Measurements from ENCODE around the gene P3H4.
"Not testable (repeated sequence)": the region's sequence is repeated elsewhere in the genome, so short reads cannot be mapped to it uniquely, and the experiment has no call there.

P3H4 gene, protein sequence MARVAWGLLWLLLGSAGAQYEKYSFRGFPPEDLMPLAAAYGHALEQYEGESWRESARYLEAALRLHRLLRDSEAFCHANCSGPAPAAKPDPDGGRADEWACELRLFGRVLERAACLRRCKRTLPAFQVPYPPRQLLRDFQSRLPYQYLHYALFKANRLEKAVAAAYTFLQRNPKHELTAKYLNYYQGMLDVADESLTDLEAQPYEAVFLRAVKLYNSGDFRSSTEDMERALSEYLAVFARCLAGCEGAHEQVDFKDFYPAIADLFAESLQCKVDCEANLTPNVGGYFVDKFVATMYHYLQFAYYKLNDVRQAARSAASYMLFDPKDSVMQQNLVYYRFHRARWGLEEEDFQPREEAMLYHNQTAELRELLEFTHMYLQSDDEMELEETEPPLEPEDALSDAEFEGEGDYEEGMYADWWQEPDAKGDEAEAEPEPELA

DNA sequence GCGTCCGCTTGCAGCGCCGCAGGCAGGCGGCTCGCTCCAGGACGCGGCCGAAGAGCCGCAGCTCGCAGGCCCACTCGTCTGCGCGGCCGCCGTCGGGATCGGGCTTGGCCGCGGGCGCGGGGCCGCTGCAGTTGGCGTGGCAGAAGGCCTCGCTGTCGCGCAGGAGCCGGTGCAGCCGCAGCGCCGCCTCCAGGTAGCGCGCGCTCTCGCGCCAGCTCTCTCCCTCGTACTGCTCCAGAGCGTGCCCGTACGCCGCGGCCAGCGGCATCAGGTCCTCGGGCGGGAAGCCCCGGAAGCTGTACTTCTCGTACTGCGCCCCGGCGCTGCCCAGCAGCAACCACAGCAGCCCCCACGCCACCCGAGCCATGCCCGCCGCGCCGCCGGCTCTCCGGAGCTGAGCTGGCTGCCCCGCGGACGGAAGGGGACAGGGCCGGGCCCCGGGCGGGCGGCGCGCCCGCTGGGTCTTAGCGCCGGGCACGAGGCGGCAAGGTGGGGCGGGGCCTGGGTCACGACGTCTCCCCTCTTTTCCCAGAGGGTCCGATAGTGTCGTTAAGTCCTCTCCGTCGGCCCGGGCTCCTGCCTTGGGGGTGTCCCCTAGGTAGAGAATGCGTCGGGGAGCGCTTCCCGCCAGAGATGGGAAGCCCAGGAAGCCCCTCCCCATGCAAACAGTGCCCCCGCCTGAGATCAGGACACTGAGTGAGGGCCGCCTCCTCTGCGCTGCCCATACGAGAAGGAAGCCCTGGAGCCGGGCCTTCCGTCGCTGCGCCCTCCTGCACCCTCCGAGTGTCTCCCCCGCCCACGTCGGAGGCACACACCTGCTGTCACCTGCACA is at the start of gene P3H4:
Gene P3H4, minus strand, starts transcription at position 401 of the 832 bp plus-strand sequence. Its CDS starts 34 bp downstream, at position 367.
- DNase-seq, result peak; percentile 66 to 84 (median 71)

DNA sequence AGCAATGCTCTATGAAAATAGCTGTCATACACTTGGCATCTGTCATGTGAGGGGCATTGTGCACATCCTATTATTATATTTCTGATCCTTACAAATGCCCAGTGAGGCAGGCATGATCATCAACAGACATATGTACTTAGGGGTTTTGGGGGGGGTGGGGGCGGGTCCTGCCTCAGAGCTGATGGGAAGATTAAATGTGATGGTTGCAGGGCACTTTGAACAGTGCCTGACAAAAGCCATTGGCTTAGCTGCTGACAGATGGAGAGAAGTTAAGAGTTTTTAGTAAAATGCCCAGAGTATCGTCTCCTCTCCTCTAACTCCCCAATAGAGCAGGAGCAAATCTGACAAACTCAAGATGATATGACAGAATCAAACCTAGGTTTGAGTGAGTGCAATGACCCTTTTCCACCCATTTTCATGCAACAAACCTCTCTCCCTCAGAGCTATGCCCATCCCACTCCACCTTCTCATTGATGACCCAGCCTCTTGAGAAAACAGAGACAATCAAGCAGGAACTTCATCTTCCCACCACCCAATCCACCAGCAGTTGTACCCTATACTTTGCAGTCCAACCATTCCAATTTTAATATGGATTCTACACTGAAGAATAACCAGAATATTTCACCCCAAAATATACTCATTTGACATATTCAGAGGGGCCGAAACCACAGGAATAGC is 48.6 kb upstream of the P3H4 start:
- no peak for DNase-seq

DNA sequence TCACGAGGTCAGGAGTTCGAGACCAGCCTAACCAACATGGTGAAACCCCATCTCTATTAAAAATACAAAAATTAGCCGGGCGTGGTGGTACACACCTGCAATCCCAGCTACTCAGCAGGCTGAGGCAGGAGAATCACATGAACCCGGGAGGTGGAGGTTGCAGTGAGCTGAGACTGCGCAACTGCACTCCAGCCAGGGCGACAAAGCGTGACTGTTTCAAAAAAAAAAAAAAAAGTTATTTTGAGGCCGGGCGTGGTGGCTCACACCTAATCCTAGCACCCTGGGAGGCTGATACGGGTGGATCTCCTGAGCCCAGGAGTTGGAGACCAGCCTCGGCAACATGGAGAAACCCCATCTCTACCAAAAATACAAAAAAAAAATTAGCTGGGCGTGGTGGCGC is 39.6 kb upstream of the P3H4 start:
- DNase-seq, result not testable (repeated sequence)

DNA sequence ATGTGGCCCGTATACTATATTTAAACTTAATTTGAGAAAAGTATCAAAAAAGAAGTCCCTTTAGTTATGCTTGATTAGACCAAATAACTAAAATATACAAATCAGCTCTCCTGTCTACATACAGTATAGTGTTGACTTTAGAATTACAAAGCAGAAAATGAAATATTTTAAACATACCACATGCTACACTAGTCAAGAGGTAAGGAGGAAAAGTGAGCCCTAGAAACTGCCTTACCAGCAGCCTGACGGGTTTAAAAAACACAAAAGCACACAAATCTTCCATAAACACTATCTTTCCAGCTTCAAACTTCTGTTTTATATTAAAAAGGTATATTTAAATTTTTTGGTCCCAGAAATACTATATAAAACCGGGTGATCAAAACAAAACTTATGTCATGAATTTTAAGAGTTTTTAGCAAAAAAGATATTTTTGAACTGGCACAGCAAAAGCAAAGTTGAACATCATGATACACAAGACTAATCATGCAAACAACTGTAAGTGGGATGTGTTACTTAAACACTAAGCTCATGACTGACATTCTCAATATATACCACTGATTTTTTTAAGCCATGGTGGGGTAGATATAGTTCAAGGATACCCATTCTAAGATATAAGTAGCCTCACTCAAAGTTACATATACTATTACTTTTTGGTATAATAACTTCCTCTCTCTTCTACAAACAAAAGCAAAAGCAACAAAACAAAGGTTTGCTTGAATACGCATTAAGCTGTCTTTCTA is 37.7 kb upstream of the P3H4 start:
- no peak for DNase-seq

DNA sequence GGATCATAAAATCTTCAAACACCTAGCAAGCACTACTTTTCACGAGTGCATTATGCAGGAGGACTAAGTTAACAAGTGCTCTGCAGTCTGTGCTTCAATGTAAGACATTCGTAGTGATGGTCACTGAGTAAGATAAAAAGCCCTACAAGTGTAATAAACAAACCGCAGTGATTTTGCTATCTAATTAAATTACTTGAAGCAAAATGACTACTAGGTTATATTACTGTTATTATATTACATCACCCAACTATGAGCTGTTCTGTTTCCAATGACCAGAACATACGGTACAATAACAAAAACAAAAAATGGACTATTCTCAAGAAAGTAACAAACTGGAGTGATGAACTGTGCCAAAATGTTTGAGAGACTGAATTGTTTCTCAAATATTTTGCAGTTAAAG is 37.0 kb upstream of the P3H4 start:
- no peak for DNase-seq

DNA sequence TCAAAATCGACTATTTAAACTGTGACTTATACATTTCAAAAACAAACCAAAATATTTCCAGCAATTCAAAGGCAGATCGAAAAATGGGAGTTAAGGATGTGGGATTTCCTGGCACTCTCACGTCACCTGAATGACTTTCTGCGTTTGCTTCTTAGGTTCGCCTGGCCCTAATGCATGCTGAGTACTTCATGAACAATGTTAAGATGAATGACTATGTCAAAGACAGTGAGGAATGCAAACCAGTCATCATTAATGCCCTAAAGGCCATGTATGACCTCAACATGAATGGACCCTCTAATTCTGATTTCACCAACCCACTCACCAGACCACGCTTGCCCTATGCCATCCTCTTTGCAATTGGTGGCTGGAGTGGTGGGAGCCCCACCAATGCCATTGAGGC is 33.2 kb upstream of the P3H4 start:
- no peak for DNase-seq

DNA sequence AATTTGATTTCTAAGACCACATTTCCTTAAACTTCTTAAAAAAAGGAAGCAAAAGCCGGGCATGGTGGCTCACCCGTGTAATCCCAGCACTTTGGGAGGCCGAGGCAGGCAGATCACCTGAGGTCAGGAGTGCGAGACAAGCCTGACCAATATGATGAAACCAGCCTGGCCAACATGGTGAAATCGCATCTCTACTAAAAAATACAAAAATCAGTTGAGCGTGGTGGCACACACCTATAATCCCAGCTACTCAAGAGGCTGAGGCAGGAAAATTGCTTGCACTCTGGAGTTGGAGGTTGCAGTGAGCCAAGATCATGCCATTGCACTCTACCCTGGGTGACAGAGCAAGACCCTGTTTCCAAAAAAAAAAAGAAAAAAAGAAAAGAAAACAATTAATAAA is 29.0 kb upstream of the P3H4 start:
- not testable (repeated sequence) for DNase-seq

DNA sequence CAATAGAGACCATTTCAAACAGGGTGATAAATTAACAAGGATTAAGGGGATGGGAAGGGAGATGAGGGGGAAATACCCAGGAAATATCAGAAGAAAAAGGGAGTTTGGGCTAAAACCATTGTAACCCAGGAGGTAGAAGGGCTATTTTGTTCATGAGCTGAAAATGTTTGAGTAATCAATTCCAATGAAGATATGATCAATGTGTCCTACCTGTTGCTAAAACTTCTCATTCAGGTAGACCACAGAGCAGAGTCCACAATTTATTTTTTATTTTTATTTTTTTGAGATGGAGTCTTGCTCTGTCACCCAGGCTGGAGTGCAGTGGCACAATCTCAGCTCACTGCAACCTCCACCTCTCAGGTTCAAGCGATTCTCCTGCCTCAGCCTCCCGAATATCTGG is 27.7 kb upstream of the P3H4 start:
- not testable (repeated sequence) for DNase-seq

DNA sequence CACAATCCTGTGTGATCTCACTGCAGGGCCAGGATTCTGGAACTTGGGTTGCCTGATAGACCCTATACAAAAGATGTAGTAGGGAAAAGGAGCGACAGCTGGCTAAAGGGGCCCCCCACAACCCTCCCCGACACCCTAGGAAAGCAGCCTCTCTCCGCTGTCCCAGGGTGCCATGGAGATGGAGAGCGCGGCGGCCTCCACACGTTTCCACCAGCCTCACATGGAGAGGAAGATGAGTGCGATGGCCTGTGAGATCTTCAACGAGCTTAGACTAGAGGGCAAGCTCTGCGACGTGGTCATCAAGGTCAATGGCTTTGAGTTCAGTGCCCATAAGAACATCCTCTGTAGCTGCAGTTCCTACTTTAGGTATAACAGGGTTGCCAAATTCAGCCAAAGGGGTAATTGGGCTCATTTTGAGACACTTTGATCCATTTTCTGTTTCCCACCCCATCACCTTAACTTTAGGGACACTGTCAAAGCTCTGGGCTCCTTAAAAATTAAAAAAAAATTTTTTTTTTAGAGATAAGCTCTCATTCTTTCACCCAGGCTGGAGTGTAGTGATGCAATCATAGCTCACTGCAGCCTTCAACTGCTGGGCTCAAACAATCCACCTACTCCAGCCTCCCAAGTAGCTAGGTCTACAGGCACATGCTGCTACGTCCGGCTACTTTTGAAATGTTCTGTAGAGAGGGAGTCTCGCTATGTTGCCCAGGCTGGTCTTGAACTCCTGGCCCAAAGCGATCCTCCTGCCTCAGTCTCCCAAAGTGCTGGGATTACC is 26.2 kb upstream of the P3H4 start, which contains the start of gene KLHL10:
Gene KLHL10, plus strand, starts transcription at position 65 of the 778 bp plus-strand sequence. Its CDS starts 108 bp downstream, at position 173.
- no peak for DNase-seq

DNA sequence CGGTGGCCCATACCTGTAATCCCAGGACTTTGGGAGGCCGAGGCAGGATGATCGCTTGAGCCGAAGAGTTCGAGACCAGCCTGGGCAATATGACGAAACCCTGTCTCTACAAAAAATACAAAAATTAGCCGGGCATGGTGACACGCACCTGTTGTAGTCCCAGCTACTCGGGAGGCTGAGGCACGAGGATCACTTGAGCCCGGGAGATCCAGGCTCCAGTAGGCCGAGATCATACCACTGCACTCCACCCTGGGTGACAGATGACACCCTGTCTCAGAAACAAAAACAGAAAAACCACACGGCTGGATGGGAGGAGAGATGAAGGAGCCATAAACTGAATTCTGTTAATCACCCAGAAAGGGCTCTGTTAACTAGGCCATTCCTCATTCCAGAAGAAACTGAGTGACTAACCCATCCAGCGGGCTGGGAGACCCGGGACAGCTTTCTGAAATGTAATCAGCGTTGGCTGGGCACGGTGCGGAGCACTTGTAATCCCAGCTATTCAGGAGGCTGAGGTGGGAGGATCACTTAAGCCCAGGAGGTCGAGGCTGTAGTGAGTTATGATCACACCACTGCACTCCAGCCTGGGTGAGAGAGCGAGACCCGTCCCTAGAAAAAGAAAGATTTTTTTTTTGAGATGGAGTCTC is 24.9 kb upstream of the P3H4 start:
- DNase-seq, result no peak

DNA sequence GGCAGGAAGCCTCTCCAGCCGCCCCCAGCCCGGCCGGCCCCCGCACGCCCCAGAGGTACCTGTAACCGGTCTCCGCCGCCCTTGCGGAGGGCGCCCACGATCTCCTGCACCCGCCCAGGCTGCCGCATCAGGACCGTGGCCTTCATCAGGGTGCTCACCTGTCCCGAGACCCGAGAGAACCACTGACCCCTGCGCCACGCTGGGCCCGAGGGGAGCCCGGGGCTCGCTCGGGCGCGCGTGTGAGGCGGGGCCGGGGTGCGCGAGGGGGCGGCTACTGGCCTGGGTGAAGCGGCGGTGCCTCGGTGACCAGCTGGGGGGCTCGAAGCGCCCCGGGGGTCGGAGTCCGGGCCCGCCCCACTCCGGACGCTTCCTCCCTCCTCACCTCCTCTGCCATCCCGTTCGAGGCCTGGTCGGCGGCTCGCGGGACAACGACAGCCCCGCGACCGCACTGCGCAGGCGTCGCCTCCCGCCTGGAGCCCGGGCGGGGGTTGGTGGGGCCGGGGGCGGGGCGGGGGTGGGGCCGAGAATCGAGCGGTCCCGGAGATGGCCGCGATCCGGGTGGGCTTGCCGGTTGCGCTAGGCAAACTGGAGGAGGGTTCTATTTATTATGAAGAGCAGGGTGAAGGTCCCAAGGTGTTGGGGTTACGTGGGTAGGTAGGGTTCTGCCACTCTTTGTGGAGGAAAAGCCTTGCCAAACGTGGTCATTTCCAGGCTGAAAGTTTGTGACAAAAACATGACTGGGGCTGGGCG is 24.2 kb upstream of the P3H4 start, which contains the start of gene NT5C3B:
Gene NT5C3B, minus strand, starts transcription at position 433 of the 750 bp plus-strand sequence. Its CDS starts 39 bp downstream, at position 394.
- peak; percentile 27 to 80 (median 59) for DNase-seq

DNA sequence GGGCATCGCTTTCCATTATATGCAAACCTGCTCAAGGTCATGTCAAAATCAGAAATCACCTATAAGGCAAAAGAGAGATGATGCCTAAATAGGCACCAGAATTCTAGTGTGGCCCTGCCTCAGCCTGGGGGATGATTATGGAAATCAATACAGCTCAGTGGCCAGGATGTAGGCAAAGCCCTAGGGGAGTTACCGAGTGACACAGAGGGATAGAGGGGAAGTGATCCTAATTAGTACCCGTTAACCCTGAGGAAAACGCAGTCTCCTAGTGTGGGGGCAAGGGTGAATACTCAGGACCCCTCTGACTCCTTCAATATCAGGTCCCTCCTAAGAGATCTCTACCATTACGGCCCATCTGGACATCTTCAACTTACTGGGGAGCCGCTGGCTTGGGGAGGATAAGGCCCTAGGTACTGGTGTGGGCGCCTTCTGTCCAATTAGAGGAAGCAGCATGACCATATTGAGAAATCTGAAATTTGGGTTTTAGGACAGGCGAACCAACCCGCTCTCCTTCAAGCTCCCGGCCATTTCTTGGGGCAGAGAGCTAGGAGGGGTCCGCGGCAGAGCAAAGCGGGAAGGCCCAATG is 23.6 kb upstream of the P3H4 start:
- peak; percentile 49 to 56 (median 56) for DNase-seq

DNA sequence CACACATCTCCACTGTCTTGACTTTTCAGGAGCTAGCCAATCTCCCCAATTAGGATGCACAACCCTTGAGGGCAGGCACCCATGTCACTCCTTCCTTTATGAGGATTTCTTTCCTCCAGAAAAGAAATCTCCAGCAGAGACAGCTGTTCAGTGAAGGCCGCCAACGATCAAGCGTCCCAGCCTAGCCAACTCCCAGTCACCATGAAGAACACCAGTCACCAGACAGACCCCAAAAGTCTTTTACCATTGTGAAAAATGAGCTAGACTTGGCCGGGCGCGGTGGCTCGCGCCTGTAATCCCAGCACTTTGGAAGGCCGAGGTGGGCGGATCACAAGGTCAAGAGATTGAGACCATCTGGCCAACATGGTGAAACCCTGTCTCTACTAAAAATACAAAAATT is 18.2 kb upstream of the P3H4 start:
- DNase-seq, result not testable (repeated sequence)

DNA sequence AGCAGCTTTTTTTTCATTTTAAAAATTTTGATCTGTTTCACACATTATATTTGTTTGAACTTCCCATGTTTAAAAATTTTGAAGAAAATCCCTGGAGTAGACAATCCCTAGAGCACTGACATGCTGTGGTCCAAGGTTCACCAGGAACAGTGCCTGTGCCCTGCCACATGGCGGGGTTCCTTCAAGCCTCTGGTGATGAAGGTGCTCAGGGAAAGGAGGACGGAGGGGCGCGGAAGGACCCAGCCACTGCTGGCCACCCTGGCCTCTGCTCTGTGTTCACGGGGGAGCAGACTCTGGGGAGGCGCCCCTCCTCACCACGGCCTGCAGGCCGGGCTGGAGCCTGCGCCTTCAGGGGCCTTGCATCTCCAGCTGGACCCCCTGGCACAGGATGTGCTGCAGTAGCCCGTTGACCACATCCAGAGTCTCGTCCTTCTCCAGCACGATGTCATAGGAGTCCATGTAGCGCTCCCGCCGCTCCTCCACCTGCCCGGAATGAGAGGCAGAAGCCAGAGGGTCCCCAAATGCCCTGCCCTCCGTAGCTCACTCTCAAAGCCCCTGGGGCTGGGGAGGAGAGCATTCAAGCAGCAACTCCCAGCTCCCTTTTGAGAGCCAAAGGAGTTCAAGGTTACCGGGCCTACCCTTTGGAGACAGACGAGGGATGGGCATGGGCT is 13.6 kb upstream of the P3H4 start:
- DNase-seq, result no peak

DNA sequence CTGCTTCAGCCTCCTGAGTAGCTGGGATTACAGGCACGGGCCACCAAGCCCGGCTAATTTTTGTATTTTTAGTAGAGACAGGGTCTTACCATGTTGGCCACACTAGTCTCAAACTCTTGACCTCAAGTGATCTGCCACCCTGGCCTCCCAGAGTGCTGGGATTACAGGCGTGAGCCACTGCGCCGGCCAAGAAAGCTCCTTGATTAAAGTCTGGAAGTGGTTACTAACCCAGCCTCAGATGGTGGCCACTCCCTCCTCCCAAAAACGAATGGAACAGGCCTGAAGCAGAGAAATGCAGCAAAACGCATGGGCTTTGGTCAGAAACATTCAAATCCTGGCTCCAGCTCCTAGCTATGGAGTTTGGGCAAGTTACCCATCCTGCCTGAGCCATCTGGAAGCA is 12.3 kb upstream of the P3H4 start:
- no peak for DNase-seq

DNA sequence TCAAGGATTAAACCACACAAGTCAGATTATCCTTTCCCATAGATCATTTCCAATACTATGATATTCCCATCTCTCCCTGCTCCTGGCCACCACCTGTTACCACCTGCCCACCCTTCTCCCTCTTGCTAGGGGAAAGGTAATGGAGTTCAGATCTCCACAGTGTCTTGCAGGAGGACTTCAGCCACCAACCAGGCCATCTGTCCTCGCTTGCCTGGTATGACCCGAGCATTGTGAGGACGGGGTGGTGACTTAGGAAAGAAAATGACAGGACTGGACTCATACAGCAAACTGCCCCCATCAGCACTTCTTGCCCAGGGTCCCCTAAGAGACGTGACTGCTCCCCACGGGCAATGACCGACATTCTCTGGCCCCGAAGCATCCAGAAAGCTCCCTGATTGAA is 11.8 kb upstream of the P3H4 start:
- DNase-seq, result no peak

DNA sequence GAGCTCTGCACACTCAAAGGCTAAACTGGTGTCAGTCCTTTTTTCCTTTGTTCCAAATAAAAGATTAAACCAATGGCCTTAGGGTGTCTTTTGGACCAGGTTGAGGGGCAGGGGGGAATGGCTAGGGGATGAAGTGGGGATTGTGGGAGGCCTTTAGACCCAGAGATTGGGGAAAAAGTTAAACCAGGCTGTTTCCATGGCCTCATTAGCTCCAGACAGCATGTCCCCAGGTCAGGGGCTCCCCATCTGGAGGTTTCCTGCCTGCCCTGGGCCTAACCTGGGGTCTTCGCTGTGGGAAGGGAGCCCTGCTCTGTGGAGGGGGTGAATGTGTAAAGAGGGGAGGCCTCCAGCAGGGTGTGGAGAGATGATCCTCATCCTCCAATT is 11.4 kb upstream of the P3H4 start:
- no peak for DNase-seq

DNA sequence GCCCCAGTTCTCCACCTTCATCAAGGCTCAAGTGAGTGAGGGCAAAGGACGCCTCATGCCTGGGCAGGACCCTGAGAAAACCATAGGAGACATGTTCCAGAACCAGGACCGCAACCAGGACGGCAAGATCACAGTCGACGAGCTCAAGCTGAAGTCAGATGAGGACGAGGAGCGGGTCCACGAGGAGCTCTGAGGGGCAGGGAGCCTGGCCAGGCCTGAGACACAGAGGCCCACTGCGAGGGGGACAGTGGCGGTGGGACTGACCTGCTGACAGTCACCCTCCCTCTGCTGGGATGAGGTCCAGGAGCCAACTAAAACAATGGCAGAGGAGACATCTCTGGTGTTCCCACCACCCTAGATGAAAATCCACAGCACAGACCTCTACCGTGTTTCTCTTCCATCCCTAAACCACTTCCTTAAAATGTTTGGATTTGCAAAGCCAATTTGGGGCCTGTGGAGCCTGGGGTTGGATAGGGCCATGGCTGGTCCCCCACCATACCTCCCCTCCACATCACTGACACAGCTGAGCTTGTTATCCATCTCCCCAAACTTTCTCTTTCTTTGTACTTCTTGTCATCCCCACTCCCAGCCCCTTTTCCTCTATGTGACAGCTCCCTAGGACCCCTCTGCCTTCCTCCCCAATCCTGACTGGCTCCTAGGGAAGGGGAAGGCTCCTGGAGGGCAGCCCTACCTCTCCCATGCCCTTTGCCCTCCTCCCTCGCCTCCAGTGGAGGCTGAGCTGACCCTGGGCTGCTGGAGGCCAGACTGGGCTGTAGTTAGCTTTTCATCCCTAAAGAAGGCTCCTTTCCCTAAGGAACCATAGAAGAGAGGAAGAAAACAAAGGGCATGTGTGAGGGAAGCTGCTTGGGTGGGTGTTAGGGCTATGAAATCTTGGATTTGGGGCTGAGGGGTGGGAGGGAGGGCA is 10.7 kb upstream of the P3H4 start:
- no peak for DNase-seq
